ENCODE data around the gene CISH.

The CISH gene

DNA sequence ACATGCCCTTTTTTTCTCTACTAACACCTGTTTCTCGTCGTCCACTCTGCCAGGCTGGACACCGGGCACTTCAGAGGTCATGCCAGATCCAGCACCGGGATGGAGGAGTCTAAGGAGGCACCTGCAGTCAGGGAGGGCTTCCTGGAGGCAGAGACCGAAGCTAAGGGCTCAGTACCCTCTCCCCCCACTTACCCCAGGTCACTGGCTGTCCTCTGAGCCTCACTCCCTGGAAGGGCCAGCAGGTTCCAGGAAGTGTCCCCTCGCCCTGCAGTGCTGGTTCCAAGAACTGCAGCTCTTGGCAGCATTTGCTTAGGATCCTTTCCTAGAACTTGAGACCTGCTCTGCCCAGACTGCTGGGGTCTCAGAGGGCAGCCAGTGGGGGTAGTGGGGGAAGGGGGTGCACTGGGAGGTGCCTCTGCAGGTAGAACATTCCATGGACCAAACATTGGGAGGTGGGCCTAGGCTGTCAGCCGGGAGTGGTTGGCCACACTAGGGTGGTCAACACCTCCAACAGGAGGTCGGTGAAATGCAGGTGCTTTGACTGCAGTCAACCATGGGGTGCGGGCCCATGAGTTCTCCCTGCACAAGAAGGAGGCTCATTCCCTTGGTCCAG, 11.3 kb downstream of the CISH start:
- no peak for DNase-seq (ENCODE audit: low read depth)
- no peak overlapping the region for H3K4me3 ChIP-seq (replicated peaks; ENCODE audit: low read depth, low read length)
- TF ChIP-seq, protein P1, sequence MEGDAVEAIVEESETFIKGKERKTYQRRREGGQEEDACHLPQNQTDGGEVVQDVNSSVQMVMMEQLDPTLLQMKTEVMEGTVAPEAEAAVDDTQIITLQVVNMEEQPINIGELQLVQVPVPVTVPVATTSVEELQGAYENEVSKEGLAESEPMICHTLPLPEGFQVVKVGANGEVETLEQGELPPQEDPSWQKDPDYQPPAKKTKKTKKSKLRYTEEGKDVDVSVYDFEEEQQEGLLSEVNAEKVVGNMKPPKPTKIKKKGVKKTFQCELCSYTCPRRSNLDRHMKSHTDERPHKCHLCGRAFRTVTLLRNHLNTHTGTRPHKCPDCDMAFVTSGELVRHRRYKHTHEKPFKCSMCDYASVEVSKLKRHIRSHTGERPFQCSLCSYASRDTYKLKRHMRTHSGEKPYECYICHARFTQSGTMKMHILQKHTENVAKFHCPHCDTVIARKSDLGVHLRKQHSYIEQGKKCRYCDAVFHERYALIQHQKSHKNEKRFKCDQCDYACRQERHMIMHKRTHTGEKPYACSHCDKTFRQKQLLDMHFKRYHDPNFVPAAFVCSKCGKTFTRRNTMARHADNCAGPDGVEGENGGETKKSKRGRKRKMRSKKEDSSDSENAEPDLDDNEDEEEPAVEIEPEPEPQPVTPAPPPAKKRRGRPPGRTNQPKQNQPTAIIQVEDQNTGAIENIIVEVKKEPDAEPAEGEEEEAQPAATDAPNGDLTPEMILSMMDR (IDR thresholded peaks at IDR 0.05; ENCODE audit: low read length, missing control alignments) = no peak

GRCh38 chr3:50599716-50600118, 11.9 kb downstream of the CISH start:
- TF ChIP-seq, protein P1 (IDR thresholded peaks at IDR 0.05; ENCODE audit: low read length, missing control alignments) = no peak
- H3K4me3 ChIP-seq (replicated peaks; ENCODE audit: low read depth, low read length) = no peak overlapping the region
- DNase-seq (ENCODE audit: low read depth) = no peak

DNA sequence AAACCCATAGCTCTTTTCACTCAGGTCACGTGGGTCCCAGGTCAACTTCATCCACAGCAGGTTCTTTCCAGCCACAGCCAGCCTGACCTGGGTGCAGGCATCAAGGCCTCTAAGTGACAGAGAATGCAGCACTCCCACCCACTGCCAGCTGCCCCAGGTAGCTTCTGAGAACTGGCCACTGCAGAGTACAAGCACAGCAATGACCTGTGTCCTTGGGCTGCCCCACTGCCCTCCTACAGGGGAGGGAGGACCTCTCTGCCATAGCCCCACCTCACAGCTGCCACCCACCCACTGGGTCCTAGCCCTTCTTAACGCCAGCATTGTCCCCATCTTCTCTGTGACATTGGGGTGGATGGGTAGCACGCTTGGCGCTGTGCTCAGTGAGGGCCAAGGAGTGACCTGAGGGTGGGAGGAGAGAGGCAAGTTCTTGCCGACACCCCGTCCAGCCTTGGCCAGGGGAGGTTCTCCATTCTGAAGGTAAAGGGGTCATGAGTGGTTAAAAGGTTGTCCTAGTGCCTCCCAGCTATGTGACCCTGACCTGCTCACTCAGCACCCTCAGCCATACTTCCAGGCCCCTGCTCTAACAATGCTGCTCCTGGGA, 12.4 kb downstream of the CISH start:
- H3K4me3 ChIP-seq (replicated peaks; ENCODE audit: low read depth, low read length) = no peak overlapping the region
- TF ChIP-seq, protein P1 (IDR thresholded peaks at IDR 0.05; ENCODE audit: low read length, missing control alignments) = no peak
- DNase-seq (ENCODE audit: low read depth) = no peak

GRCh38 chr3:50594253-50594785, 17.3 kb downstream of the CISH start:
- TF ChIP-seq, protein P1 (IDR thresholded peaks at IDR 0.05; ENCODE audit: low read length, missing control alignments) = no peak
- DNase-seq (ENCODE audit: low read depth) = no peak

DNA sequence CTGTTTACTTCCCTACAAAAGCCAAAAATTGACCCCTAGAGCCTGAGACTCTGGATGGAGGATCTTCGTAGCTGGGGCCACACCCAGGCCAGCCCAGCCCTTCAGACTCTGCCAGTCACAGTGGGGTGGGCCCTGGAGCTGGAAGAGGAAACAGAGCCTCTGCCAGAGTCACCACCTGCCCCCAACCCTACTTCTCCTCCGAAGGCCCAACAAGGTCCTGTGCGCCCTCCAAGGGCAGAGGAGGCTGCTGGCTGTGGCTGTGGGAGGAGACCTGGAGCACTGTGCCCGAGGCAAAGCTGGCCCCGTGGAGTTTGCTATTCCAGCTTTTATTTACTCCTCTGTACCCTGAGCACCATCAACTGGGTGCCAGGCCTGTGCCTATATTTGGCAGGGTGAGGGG, 19.0 kb downstream of the CISH start:
- TF ChIP-seq, protein P1 (IDR thresholded peaks at IDR 0.05; ENCODE audit: low read length, missing control alignments) = no peak
- no peak overlapping the region for H3K4me3 ChIP-seq (replicated peaks; ENCODE audit: low read depth, low read length)
- no peak for DNase-seq (ENCODE audit: low read depth)

More at GRCh38 chr3:50594253-50594785, 17.3 kb downstream of the CISH start:
- H3K4me3 ChIP-seq (replicated peaks; ENCODE audit: low read depth, low read length) = no peak overlapping the region

DNA sequence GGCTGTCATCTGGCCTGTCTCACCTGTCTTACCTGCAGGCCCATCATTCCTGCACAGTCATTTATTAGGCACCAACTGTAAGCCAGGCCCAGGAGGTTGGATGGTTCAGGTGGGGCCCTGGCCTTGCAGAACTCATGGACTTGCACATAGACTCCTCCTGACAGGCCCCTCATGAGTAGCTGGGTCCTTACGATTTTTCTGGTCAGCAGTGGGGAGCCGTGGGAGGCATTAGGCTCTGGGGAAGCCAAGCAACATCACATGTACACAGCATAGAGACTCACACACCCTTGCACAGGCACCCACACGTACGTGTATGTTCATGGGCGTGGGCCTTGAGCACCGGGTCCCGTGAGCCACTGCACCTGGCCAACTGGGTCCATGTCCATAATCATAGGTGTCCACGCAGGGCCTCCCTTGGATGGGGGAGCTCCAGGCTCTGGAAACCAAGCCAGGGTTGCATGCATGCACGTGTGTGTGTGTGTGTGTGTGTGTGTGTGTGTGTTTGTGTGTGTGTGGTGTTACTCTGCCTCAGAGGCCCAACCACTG, 20.3 kb downstream of the CISH start:
- DNase-seq (ENCODE audit: low read depth) = no peak
- TF ChIP-seq, protein P1 (IDR thresholded peaks at IDR 0.05; ENCODE audit: low read length, missing control alignments) = no peak
- H3K4me3 ChIP-seq (replicated peaks; ENCODE audit: low read depth, low read length) = no peak overlapping the region
